OCI-LY1 (cell line): Measurements from ENCODE around the gene TMEM37.

Experiments
- CTCF ChIP-seq: fragments of 200-600 bp; sonication (generic), shearing (Covaris generic); IDR thresholded peaks from 2 replicates; pipeline ENCODE4 v1.5.1; 2017; ENCODE audit warnings: mild to moderate bottlenecking, antibody characterized with exemption, low read length, moderate library complexity, mixed read lengths
- EZH2 ChIP-seq: fragments of 200-600 bp; sonication (generic), shearing (Covaris generic); IDR thresholded peaks from 2 replicates; pipeline ENCODE4 v1.8.0; 2017; ENCODE audit warnings: borderline replicate concordance, mixed run types, mild to moderate bottlenecking, antibody characterized with exemption, low read length, moderate library complexity, mixed read lengths

GRCh38 chr2:119461811-119462210 is 30.2 kb downstream of the TMEM37 start:
- no peak for TF ChIP-seq CTCF
- TF ChIP-seq EZH2, result no peak
